Measurements from ENCODE around the gene IL1R1. TPM values are rescaled to one million over a fixed set of nuclear protein-coding genes. Genes with fewer than 3 reads are reported as not detected.

Gene IL1R1
- polyA plus RNA-seq, 1 donor from 2014 or later, result not detected

GRCh38 chr2:102094917-102095316 lies 47.6 kb upstream of the IL1R1 start:
- Histone ChIP-seq H3K9me3 (ENCODE audit: low read length) (no peaks in the 10 kb centered on the region), H3K9ac (ENCODE audit: low read length) (no peak overlapping the region), H2AFZ (ENCODE audit: low read depth, low read length) (no peak overlapping the region), H3K4me3 (ENCODE audit: low read length) (no peak overlapping the region), H3K9me2 (ENCODE audit: insufficient read depth, low read length) (no peaks in the 10 kb centered on the region), H3K4me2 (ENCODE audit: low read length) (no peak overlapping the region), H4K20me1 (ENCODE audit: insufficient read depth) (no peaks in the 10 kb centered on the region), H3K27ac (ENCODE audit: low read length) (no peak overlapping the region), H3K36me3 (ENCODE audit: insufficient read depth, low read length) (no peaks in the 10 kb centered on the region), H3F3A (ENCODE audit: insufficient read depth, low read length, poor library complexity, severe bottlenecking) (no peaks in the 10 kb centered on the region), H3K27me3 (ENCODE audit: insufficient read depth, low read depth, low read length) (no peaks in the 10 kb centered on the region), H3K79me2 (replicated peaks; ENCODE audit: insufficient read depth, low read length) (no peaks in the 10 kb centered on the region)
- TF ChIP-seq EP300 (conservative IDR thresholded peaks at IDR 0.05; ENCODE audit: poor library complexity, severe bottlenecking) (no peak), TAF1 (IDR thresholded peaks at IDR 0.05; ENCODE audit: low read depth) (no peak)

- H4K20me1 ChIP-seq (ENCODE audit: insufficient read depth), result no peaks in the 10 kb centered on the region
- no peaks in the 10 kb centered on the region for H3K9me2 ChIP-seq (ENCODE audit: insufficient read depth, low read length)
- no peak overlapping the region for H3K27ac ChIP-seq (ENCODE audit: low read length)
- H3K4me3 ChIP-seq (ENCODE audit: low read length), result no peak overlapping the region
- H3K4me2 ChIP-seq (ENCODE audit: low read length), result no peak overlapping the region
- H3F3A ChIP-seq (ENCODE audit: insufficient read depth, low read length, poor library complexity, severe bottlenecking), result no peaks in the 10 kb centered on the region
- H3K27me3 ChIP-seq (ENCODE audit: insufficient read depth, low read depth, low read length), result no peaks in the 10 kb centered on the region
- H3K79me2 ChIP-seq (replicated peaks; ENCODE audit: insufficient read depth, low read length), result no peaks in the 10 kb centered on the region
- no peak overlapping the region for H3K9ac ChIP-seq (ENCODE audit: low read length)
- no peaks in the 10 kb centered on the region for H3K36me3 ChIP-seq (ENCODE audit: insufficient read depth, low read length)
- no peak for TF ChIP-seq TAF1 (IDR thresholded peaks at IDR 0.05; ENCODE audit: low read depth)
- no peak for TF ChIP-seq CTCF (IDR thresholded peaks at IDR 0.05; ENCODE audit: poor library complexity, severe bottlenecking)
- no peak for TF ChIP-seq REST (IDR thresholded peaks at IDR 0.05; ENCODE audit: borderline replicate concordance)
- TF ChIP-seq MXI1 (conservative IDR thresholded peaks at IDR 0.05; ENCODE audit: poor library complexity, severe bottlenecking), result no peak
- TF ChIP-seq POLR2AphosphoS5 (IDR thresholded peaks at IDR 0.05), result no peak
- TF ChIP-seq EP300 (conservative IDR thresholded peaks at IDR 0.05; ENCODE audit: poor library complexity, severe bottlenecking), result no peak
- TF ChIP-seq RAD21 (conservative IDR thresholded peaks at IDR 0.05), result no peak
- no peak for TF ChIP-seq SMC3 (conservative IDR thresholded peaks at IDR 0.05; ENCODE audit: poor library complexity)
- no peak for TF ChIP-seq EZH2 (IDR thresholded peaks at IDR 0.05; ENCODE audit: borderline replicate concordance, insufficient read depth, low read length, poor library complexity, severe bottlenecking)
- no peaks in the 10 kb centered on the region for H3K9me3 ChIP-seq (ENCODE audit: low read length)
- no peak overlapping the region for H2AFZ ChIP-seq (ENCODE audit: low read depth, low read length)
These were observed 46.4 kb upstream of the IL1R1 start for GRCh38 chr2:102096103-102096502.

- Histone ChIP-seq H3F3A (ENCODE audit: insufficient read depth, low read length, poor library complexity, severe bottlenecking) (no peaks in the 10 kb centered on the region), H3K9ac (ENCODE audit: low read length) (no peak overlapping the region), H3K9me2 (ENCODE audit: insufficient read depth, low read length) (no peaks in the 10 kb centered on the region), H3K27ac (ENCODE audit: low read length) (no peak overlapping the region), H2AFZ (ENCODE audit: low read depth, low read length) (no peak overlapping the region), H3K27me3 (ENCODE audit: insufficient read depth, low read depth, low read length) (no peaks in the 10 kb centered on the region), H3K9me3 (ENCODE audit: low read length) (no peaks in the 10 kb centered on the region), H3K79me2 (replicated peaks; ENCODE audit: insufficient read depth, low read length) (no peaks in the 10 kb centered on the region), H3K4me2 (ENCODE audit: low read length) (no peak overlapping the region), H3K4me3 (ENCODE audit: low read length) (no peak overlapping the region), H3K36me3 (ENCODE audit: insufficient read depth, low read length) (no peaks in the 10 kb centered on the region), H4K20me1 (ENCODE audit: insufficient read depth) (no peaks in the 10 kb centered on the region)
- TF ChIP-seq RAD21 (conservative IDR thresholded peaks at IDR 0.05) (no peak), EP300 (conservative IDR thresholded peaks at IDR 0.05; ENCODE audit: poor library complexity, severe bottlenecking) (no peak)
These were observed 43.8 kb upstream of the IL1R1 start for GRCh38 chr2:102098756-102099155.
